Sigmoid colon (tissue), 7 donors: ENCODE measurements around the gene CFAP97. TPM values are rescaled to one million over a fixed set of nuclear protein-coding genes. Genes with fewer than 3 reads are reported as not detected.

Source experiments
- DNase-seq: peaks from one replicate; pipeline ENCODE4 v3.0.0-alpha.2; 2019
- H3K27ac ChIP-seq, 4 donors: fragments of 200-600 bp; sonication (generic); one replicate each; pipeline ENCODE4 v1.5.1; 2016 to 2019; ENCODE audit warnings: mild to moderate bottlenecking in 1 of 4
- H3K27me3 ChIP-seq, 3 donors: fragments of 200-600 bp; sonication (generic); one replicate each; pipeline ENCODE4 v1.5.1; 2019; ENCODE audit warnings: mild to moderate bottlenecking in 1 of 3
- H3K36me3 ChIP-seq, 4 donors: fragments of 200-600 bp; sonication (generic); one replicate each; pipeline ENCODE4 v1.5.1; 2016 to 2019
- H3K4me1 ChIP-seq, 4 donors: fragments of 200-600 bp; sonication (generic); one replicate each; pipeline ENCODE4 v1.5.1; 2017 to 2019
- H3K4me3 ChIP-seq, 4 donors: fragments of 200-600 bp; sonication (generic); one replicate each; pipeline ENCODE4 v1.5.1; 2017 to 2019; ENCODE audit warnings: mild to moderate bottlenecking in 2 of 4, moderate library complexity in 1 of 4
- H3K9me3 ChIP-seq, 4 donors: fragments of 200-600 bp in 3 of 4; sonication (generic) in 3 of 4; one replicate each; pipeline versions ENCODE4 v1.5.1 to v1.6.1; 2013 to 2019
- CTCF ChIP-seq, 4 experiments: fragments of 450-650 bp in 3 of 4; fragments of 200-600 bp in 1 of 4; IDR thresholded peaks; one replicate each; pipeline ENCODE4 v1.5.1; 2016 to 2019; ENCODE audit warnings: antibody characterized with exemption in 4 of 4, mild to moderate bottlenecking in 3 of 4, moderate library complexity in 2 of 4
- EP300 ChIP-seq, 4 donors: sonication (generic); formaldehyde crosslinking; IDR thresholded peaks; one replicate each; pipeline ENCODE4 v1.6.1; 2017; ENCODE audit warnings: antibody characterized with exemption in 4 of 4
- POLR2A ChIP-seq, 2 donors: fragments of 450-650 bp; IDR thresholded peaks; one replicate each; pipeline ENCODE4 v1.6.1; 2016; ENCODE audit warnings: antibody characterized with exemption in 2 of 2, mild to moderate bottlenecking in 2 of 2, moderate library complexity in 2 of 2
- POLR2AphosphoS5 ChIP-seq, 4 donors: sonication (generic); formaldehyde crosslinking; IDR thresholded peaks; one replicate each; pipeline ENCODE4 v1.6.1; 2017; ENCODE audit warnings: antibody characterized with exemption in 4 of 4
- WGBS, 2 donors: extraction: QIAGEN DNeasy Blood & Tissue Kit; methylation state at CpG; one replicate each; pipeline ENCODE4 v1.1.7; 2013; 5-methylcytosine and 5-hydroxymethylcytosine counted together
- intact Hi-C: fragments of 100-400 bp; cut with DNase I; formaldehyde crosslinking; loops from one replicate; pipeline ENCODE4 v1.15.1; 2023
- polyA plus RNA-seq, 3 donors: library from polyadenylated mRNA; stranded (reverse); fragments of 200-250 nt; gene quantifications; one replicate each; pipeline ENCODE4 v1.2.3, GENCODE V29; 2013
- total RNA-seq, 4 donors: library from RNA; depleted of rRNA; stranded (reverse); fragments of >200 nt; gene quantifications; one replicate each; pipeline ENCODE4 v1.1.0, GENCODE V29; 2016
- donor health status: healthy with polysubstance abuse.
- donor health status: Bipolar disorder and iron deficiency.
- donor health status: healthy.

CFAP97 gene
- total and polyA plus RNA-seq, 7 donors, result 4.4 to 46.4 (median 33.8) TPM

GRCh38 chr4:185171373-185172071 lies 32.3 kb downstream of the CFAP97 start:
- H3K4me1 ChIP-seq, result peaks cover 0 to 11% (median 5%) of the 10 kb centered on the region in 4 donors
- peaks cover 0 to 6% (median 0%) of the 10 kb centered on the region in 4 donors for H3K36me3 ChIP-seq
- no peaks in the 10 kb centered on the region for H3K27me3 ChIP-seq
- no peak for TF ChIP-seq CTCF (IDR thresholded peaks at IDR 0.05)
- no peak for TF ChIP-seq POLR2AphosphoS5 (IDR thresholded peaks at IDR 0.05)
- no peak for TF ChIP-seq EP300 (IDR thresholded peaks at IDR 0.05)
- TF ChIP-seq POLR2A (IDR thresholded peaks at IDR 0.05), result no peak
- H3K27ac ChIP-seq, result no peak overlapping the region
- intact Hi-C loops, result no loop called here
- no peaks in the 10 kb centered on the region for H3K9me3 ChIP-seq
- DNase-seq, result no peak
- 88 to 94% methylated on average over 2 of the region's 2 CpGs for WGBS, 2 donors
- no peak overlapping the region for H3K4me3 ChIP-seq

- peaks cover 0 to 2% (median 1%) of the 10 kb centered on the region in 4 donors for H3K4me1 ChIP-seq
- intact Hi-C loops, result no loop called here
- H3K36me3 ChIP-seq, result peaks cover 3 to 14% (median 4%) of the 10 kb centered on the region in 4 donors
- no peaks in the 10 kb centered on the region for H3K9me3 ChIP-seq
- H3K27ac ChIP-seq, result no peak overlapping the region
- 89 to 95% methylated on average over 9 of the region's 9 CpGs for WGBS, 2 donors
- DNase-seq, result no peak
- H3K27me3 ChIP-seq, result no peaks in the 10 kb centered on the region
- no peak overlapping the region for H3K4me3 ChIP-seq
- TF ChIP-seq POLR2AphosphoS5 (IDR thresholded peaks at IDR 0.05) (no peak), EP300 (IDR thresholded peaks at IDR 0.05) (no peak), CTCF (IDR thresholded peaks at IDR 0.05) (no peak), POLR2A (IDR thresholded peaks at IDR 0.05) (no peak)
These were observed 36.6 kb downstream of the CFAP97 start for GRCh38 chr4:185167234-185167633.

- H3K4me1 ChIP-seq, result no peaks in the 10 kb centered on the region
- H3K36me3 ChIP-seq, result peaks cover 3 to 27% (median 10%) of the 10 kb centered on the region in 4 donors
- H3K27me3 ChIP-seq, result no peaks in the 10 kb centered on the region
- TF ChIP-seq POLR2AphosphoS5 (IDR thresholded peaks at IDR 0.05), result no peak
- TF ChIP-seq CTCF (IDR thresholded peaks at IDR 0.05), result no peak
- no peak for TF ChIP-seq EP300 (IDR thresholded peaks at IDR 0.05)
- TF ChIP-seq POLR2A (IDR thresholded peaks at IDR 0.05), result no peak
- no peak overlapping the region for H3K4me3 ChIP-seq
- intact Hi-C loops, result no loop called here
- DNase-seq, result no peak
- WGBS, 2 donors, result 48 to 76% methylated on average over 2 of the region's 2 CpGs
- no peak overlapping the region for H3K27ac ChIP-seq
- H3K9me3 ChIP-seq, result no peaks in the 10 kb centered on the region
These were observed 38.2 kb downstream of the CFAP97 start for GRCh38 chr4:185165605-185166063.

GRCh38 chr4:185151296-185151695 lies 52.5 kb downstream of the CFAP97 start:
- Histone ChIP-seq H3K4me3 (no peak overlapping the region), H3K27ac (no peak overlapping the region), H3K9me3 (no peaks in the 10 kb centered on the region), H3K27me3 (no peaks in the 10 kb centered on the region), H3K36me3 (peaks cover 0 to 25% (median 3%) of the 10 kb centered on the region in 4 donors), H3K4me1 (peaks cover 0 to 17% (median 12%) of the 10 kb centered on the region in 4 donors)
- no peak for TF ChIP-seq POLR2AphosphoS5 (IDR thresholded peaks at IDR 0.05)
- TF ChIP-seq EP300 (IDR thresholded peaks at IDR 0.05), result no peak
- TF ChIP-seq POLR2A (IDR thresholded peaks at IDR 0.05), result no peak
- TF ChIP-seq CTCF (IDR thresholded peaks at IDR 0.05), result no peak
- intact Hi-C loops, result no loop called here
- no peak for DNase-seq
- WGBS, 2 donors, result 80 to 97% methylated on average over 1 of the region's 1 CpG
